Bone marrow (tissue), 2 donors: ENCODE measurements around the gene IRF4.

Experiments
- DNase-seq, 2 donors: peaks; one replicate each; lab custom pipeline; 2025; lab: John Stamatoyannopoulos, UW

IRF4 gene

GRCh38 chr6:398558-399078, 7.1 kb downstream of the IRF4 start:
- DNase-seq = no peak

GRCh38 chr6:399785-400534, 8.4 kb downstream of the IRF4 start:
- DNase-seq = no peak

- DNase-seq = no peak
These were observed 9.3 kb downstream of the IRF4 start for GRCh38 chr6:400815-401214.

- no peak for DNase-seq
These were observed 9.9 kb downstream of the IRF4 start for GRCh38 chr6:401239-401993.

- DNase-seq = no peak
These were observed 10.6 kb downstream of the IRF4 start for GRCh38 chr6:401994-402640.

- DNase-seq = no peak
These were observed 11.5 kb downstream of the IRF4 start for GRCh38 chr6:402901-403658.

GRCh38 chr6:403659-404655, 12.4 kb downstream of the IRF4 start:
- DNase-seq = no peak

- DNase-seq = no peak
These were observed 13.3 kb downstream of the IRF4 start for GRCh38 chr6:404685-405423.

- DNase-seq = no peak
These were observed 16.6 kb downstream of the IRF4 start for GRCh38 chr6:408148-408547.

- DNase-seq = peak in 1 of 2 donors; percentile 29
These were observed 17.1 kb downstream of the IRF4 start for GRCh38 chr6:408599-409102.

GRCh38 chr6:409370-409972, 17.9 kb downstream of the IRF4 start:
- DNase-seq = no peak

- no peak for DNase-seq
These were observed 19.2 kb downstream of the IRF4 start for GRCh38 chr6:410555-411395.

- no peak for DNase-seq
These were observed 20.0 kb downstream of the IRF4 start for GRCh38 chr6:411402-412145.

- no peak for DNase-seq
These were observed 20.8 kb downstream of the IRF4 start for GRCh38 chr6:412146-412886.

- no peak for DNase-seq
These were observed 22.9 kb downstream of the IRF4 start for GRCh38 chr6:414447-414846.

- DNase-seq = no peak
These were observed 23.5 kb downstream of the IRF4 start for GRCh38 chr6:415087-415486.

- DNase-seq = no peak
These were observed 29.7 kb downstream of the IRF4 start for GRCh38 chr6:421211-421610.
